HG02973 (cell line): ENCODE data around the gene OR8G5.

Experiments
- ATAC-seq: cut with Tn5 transposase; IDR thresholded peaks from one replicate; pipeline ENCODE4 v1.9.1; 2021; ENCODE audit warnings: moderate library complexity; ENCODE audit not compliant: unreplicated experiment

Gene OR8G5

DNA sequence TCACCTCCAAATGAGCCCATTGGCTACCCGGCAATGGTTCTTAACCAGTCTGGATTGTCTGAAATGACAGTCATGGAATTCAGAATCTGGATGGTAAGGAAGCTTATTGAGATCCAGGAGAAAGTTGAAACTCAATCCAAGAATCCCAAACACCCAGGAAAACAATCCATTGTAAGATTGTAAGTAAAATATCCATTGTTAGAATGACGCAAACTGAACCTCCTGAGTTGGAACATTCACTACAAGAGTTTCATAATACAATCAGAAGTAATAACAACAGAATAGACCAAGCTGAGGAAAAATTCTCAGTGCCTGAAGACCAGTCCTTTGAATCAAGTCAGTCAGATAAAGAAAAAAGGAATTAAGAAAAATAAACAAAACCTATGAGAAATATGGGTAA lies 22.1 kb downstream of the OR8G5 start:
- no peak for ATAC-seq

DNA sequence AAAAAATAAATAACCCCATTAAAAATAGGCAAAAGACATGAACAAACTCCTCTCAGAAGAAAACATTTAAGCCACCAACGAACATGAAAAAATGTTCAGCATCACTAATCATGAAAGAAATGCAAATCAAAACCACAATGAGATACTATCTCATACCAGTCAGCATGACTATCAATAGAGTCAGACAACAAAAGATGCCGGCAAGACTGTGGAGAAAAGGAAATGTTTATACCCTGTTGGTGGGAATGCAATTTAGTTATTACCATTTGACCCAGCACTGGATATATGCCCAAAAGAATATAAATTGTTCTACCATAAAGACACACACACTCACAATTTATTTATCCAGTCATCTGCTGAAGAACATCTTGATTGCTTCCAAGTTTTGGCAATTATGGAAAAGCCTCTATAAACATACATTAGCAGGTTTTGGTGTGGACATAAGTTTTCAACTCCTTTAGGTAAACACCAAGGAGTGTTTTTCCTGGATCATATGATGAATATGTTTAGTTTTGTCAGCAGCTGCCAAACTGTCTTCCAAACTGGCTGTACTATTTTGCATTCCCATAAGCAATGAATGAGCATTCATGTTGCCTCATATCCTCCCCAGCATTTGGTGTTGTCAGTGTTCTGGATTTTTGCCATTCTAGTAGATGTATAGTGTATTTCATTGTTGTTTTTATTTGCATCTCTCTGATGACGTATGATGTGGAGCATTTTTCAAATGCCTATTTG lies 29.6 kb downstream of the OR8G5 start:
- ATAC-seq = no peak

GRCh38 chr11:124294687-124295086 lies 38.5 kb downstream of the OR8G5 start:
- ATAC-seq = no peak

DNA sequence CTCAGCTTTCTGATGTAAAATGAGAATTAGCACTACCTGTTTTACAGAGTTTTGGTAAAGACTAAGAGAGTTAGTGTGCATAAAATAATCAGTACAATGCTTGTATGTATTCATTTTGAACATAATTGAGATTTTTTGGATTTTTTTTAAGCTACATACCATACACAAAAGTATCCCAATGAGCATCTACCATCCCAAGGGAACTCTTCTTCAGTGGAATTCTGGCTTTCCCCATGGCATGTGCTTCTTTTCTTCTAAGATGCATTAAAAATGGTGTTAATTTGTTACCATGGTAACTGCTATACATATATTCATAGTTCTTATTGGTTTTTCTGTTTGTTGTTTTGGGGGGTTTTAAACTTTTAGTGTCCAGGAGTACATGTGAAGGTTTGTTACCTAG lies 39.8 kb downstream of the OR8G5 start:
- ATAC-seq = no peak

GRCh38 chr11:124297921-124298320 lies 41.7 kb downstream of the OR8G5 start:
- no peak for ATAC-seq

DNA sequence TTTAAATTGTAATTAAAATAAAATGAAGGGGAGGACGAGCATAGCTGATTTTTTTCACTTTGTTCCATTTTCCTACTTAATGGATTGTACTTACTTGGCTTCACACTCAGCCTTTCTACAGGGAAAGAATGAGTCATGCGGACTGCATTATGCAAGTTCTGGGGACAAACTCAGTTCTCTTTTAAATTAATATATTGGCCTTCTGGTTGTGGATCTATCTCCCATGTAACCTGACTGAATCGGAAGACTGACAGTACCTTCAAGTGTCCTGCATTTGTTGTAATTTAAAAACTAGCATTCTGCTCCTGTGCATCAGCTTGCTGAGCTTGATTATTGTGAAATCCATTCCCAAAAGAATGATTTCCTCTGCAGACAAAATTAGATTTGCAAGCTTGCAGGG lies 45.4 kb downstream of the OR8G5 start:
- ATAC-seq = no peak

- no peak for ATAC-seq
Measured at GRCh38 chr11:124302347-124303125, 46.4 kb downstream of the OR8G5 start.

DNA sequence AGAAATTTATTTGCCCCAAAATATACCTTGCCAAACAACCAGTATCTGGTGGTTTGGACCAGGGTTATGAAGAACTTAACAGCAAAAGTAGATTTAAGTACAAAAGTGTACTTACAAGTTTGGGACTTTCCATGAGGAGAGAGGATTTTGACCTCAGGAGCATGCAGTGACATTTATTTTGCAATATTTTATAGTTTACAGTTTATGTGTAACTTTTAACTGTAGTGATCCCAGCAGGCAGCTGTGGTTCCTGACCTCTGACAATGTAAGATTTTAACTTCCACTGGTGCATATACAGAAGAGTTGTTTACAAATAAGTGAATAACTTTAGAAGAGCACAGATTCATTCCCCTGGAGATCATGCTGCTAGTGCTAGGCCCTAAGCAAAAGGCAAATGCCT lies 50.9 kb downstream of the OR8G5 start:
- ATAC-seq = no peak

DNA sequence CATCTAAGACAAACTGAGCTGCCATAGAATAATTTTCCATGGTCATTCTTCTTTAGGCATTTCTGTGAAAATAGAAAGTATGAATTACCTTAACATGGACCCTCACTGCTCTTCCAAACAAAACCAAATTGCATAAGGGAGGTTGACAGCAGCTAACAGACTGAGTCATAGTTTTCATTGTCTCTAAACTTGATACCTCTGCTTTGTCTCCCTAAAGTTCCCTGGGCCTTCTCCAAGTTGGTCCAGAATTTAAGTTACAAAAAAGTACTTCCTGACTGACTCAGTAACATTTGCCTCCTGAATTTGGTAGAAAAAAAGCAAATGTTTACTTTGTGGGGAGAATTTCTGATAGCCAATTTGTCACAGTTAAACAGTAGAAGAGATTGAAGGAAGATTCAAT lies 54.5 kb downstream of the OR8G5 start:
- ATAC-seq = no peak

GRCh38 chr11:124311269-124311668 lies 55.1 kb downstream of the OR8G5 start:
- ATAC-seq = no peak

GRCh38 chr11:124311670-124312069 lies 55.5 kb downstream of the OR8G5 start:
- ATAC-seq = no peak

- no peak for ATAC-seq
Measured at GRCh38 chr11:124313131-124313530, 57.0 kb downstream of the OR8G5 start.

GRCh38 chr11:124313849-124314248 lies 57.7 kb downstream of the OR8G5 start, which contains the start of gene OR8D1:
TSS of gene OR8D1 (minus strand) at chr11:124313949. CDS start at chr11:124310766, 3,183 bp downstream.
- no peak for ATAC-seq

GRCh38 chr11:124315052-124315451 lies 58.9 kb downstream of the OR8G5 start:
- no peak for ATAC-seq
